Stimulated activated CD8-positive, alpha-beta memory T cell treated with anti-CD3 and anti-CD28 coated beads, Interleukin-7, amount 100 ng/mL, for 4 hours (primary cell): Measurements from ENCODE around the gene KLF2.
"Not testable (repeated sequence)": the region's sequence is repeated elsewhere in the genome, so short reads cannot be mapped to it uniquely, and the experiment has no call there.

Experiments
- DNase-seq, 2 donors: peaks; one replicate each; pipeline ENCODE4 v3.0.0-alpha.2; 2020; ENCODE audit warnings: low read depth in 2 of 2

KLF2 gene

DNA sequence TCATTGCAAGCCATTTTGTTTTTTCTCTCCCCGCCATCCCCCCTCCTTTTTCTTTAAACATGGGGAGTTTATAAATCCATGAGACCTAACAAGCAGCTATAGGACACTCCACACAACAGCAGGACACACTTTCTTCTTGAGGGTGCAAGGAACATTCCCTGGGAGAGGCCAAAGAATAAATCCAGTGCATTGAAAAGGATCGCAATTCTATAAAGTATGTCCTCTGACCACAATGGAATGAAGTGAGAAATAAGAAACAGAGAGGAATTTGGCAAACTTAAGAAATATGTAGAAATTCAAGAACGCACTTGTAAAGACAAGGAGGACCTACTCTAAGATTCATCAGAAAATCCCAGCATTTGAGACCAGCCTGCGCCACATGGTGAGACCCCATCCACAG lies 11.9 kb downstream of the KLF2 start:
- no peak for DNase-seq

GRCh38 chr19:16337809-16338469 lies 13.3 kb downstream of the KLF2 start:
- DNase-seq, result no peak

DNA sequence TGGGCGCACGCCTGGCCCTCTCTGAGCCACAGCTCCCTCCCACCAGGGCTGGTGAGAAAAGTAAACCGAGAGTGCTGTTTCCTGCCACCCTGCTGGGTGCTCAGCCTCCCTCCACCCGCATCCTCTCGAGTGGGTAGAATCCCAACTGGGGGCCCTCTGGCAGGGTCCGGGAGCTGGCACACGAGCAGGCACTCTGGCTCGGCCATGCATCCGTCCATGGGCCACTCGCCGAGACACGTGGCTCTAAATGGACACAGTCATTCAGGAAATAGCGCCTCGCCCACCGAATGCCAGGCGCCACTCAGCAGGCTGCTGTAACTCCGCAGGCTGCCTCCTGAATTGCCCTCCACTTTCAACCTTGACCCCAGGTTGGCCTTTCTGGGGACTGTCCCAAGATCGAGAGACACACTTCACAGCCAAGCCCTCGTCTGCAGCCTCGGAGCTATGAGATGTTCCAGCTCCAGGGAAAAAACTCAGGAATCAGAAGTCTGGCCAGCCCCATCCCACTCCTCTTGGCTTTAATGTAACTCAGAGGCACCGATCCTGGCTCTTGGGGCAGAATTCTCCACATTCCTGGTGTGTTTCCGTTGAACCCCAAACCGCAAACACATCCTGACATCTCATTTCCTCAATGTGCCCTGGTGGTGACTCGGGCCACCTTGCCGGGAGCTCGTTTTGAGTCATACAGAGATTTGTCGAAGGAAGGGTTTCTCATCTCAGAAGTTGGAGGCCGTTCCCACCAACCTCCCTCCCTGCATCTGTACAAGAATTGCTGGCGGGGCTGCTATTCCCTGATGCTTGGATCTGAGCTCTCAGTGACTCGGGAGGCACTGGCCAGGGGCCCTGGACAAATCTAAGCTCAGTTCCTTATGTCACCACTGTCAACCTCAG lies 14.1 kb downstream of the KLF2 start:
- peak in 1 of 2 donors; percentile 29 for DNase-seq

- DNase-seq, result no peak
Observed at GRCh38 chr19:16339361-16339725, 14.7 kb downstream of the KLF2 start.

DNA sequence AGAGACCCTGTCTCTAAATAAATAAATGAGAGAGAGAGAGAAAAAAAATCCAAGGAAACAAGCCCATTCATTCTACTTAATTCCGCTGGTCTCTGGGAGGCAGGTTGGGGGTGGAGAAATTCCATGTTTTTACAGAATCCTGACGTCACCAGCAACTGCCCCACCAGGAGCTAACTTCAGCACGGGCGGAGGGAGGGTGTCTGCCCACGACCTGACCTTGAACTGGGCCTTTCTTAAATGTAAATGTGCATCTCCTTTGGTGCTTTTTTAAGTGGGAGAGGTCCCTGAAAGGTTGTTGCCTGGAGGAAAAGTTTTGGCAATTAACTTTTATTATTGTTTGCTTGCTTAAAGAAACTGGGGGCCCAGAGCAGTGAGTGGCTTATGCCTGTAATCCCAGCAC lies 15.5 kb downstream of the KLF2 start:
- DNase-seq, result no peak

- no peak for DNase-seq
Observed at GRCh38 chr19:16340654-16341053, 16.0 kb downstream of the KLF2 start.

DNA sequence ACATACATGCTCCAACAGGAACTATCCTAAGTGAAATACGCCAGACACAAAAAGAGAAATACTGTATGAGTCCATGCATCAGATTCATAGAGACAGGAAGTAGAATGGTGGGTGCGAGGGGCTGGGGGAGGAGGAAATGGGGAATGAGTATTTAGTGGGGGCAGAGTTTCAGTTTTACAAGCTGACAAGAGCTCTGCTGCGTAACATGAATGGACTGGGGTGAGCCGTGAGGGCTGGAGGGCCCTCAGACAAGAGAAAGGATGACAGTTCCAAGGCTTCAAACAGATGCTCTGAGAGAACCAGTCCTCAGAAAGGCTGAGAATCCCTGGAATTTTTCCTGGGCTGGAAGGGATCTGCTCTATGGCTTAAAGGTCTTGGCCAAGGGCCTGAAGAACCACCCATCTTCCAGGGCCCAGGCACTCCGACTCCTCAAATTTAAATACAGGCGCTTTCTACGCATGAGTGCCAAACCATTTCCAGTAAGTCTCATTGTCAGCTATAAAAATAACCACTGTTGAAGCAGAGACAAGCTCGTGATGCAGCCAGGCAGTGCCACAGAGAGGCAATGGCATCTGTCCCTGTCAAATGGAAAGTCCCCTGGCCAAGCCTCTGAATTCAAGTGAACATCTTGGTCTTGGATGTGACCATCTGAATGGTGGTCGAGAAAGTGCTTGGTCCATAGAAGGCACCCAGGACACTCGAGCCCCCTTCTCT lies 17.5 kb downstream of the KLF2 start:
- DNase-seq, result peak in 1 of 2 donors; percentile 48

- DNase-seq, result peak in 1 of 2 donors; percentile 26
Observed at GRCh38 chr19:16343156-16343555, 18.5 kb downstream of the KLF2 start.

GRCh38 chr19:16345457-16345856 lies 20.8 kb downstream of the KLF2 start:
- no peak for DNase-seq

- DNase-seq, result not testable (repeated sequence)
Observed at GRCh38 chr19:16347099-16347498, 22.5 kb downstream of the KLF2 start.

- DNase-seq, result no peak
Observed at GRCh38 chr19:16347706-16348105, 23.1 kb downstream of the KLF2 start.

DNA sequence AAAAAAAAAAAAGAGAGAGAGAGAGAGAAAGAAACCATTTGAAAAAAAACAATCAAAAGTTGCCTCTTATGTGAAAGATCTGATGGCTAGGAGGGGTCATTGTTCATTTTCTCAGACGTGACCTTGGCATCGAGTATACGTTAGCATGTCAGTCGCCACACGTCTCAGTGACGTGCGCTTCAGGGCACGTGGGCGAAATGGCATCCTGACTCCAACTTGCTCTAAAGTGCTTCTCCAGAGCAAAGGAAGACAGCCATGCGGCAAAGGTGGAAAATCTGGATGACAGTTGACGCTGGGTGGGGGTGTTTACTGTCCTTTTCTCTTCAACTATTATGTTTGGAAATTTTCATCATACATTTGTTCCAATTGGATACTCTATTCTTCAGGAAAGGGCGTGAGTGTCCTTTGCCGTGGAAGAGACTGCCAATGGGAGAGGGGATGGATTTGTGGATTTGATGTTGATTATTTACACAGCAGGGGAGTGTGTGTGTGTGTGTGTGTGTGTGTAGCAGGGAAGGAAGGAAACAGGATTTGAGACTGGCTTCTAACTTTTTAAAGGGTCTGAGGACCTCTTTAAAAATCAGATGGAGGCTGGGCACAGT lies 25.0 kb downstream of the KLF2 start:
- DNase-seq, result no peak

- DNase-seq, result no peak
Observed at GRCh38 chr19:16351133-16351809, 26.6 kb downstream of the KLF2 start.

- DNase-seq, result no peak
Observed at GRCh38 chr19:16355293-16356043, 30.8 kb downstream of the KLF2 start.

- DNase-seq, result no peak
Observed at GRCh38 chr19:16358456-16358855, 33.8 kb downstream of the KLF2 start.

DNA sequence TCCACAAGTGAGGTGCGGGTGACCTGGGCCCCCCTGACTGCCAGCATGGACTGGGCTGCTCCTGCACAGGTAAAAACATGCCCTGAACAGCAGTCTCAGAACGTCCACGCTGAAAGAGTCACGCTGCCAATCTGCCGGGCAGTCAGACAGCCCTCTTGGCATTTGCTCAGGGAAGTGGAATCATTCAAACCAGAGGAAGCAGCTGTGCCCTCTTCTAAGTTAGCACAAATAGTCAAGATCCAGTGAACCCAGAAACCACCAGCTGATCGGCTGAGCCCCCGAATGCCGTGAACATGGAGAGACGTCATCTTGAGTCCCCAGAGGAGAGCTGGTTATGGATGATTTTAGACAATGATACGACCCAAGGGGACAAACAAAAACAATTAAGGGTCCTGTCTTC lies 34.4 kb downstream of the KLF2 start:
- DNase-seq, result no peak

DNA sequence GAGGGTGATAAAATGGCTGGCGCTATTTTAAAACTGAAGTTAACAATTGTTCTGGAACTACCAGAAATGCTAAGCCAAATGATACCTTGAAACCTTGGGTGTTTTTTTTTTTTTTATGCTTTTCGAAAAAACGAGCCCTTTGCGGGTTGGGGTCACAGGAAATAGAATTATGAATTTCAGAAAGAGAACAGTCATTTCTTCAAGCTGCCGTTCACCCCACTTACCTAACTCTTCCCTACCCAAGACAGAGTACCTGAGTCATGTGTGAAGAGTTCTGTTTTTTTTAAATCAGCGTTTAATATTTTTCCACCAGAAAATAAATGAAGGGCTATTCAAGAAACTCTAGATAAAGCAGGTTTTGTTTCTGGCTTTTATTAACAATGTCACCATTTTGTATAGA lies 35.3 kb downstream of the KLF2 start:
- DNase-seq, result no peak

DNA sequence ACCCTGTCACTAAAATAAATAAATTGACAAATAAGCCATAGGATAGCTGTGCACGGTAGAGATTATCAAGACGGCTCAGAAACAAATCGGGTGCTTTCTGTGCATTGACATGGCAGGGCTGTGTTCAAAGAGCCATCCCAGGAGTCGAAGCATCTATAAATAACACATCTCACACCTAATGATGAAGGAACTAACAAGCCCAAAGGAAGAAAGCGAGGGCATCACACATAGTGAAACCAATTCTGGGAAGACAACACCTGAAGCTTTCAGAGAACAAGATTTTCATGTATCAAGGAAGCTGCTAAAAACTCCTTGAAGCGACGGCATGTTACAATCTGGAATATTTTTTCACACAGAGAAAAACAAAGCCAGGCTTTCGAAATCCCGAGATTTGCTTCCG lies 36.1 kb downstream of the KLF2 start:
- no peak for DNase-seq

GRCh38 chr19:16361254-16361653 lies 36.6 kb downstream of the KLF2 start:
- no peak for DNase-seq

- DNase-seq, result no peak
Observed at GRCh38 chr19:16361926-16362325, 37.3 kb downstream of the KLF2 start.
